HepG2 (cell line): ENCODE data around the gene GLDN.
A peak's percentile ranks its signal among the peaks of the same experiment; 100 is the strongest.

Source experiments
- CBFB ChIP-seq: sonication (generic); formaldehyde crosslinking; IDR thresholded peaks from 2 replicates; pipeline ENCODE4 v1.4.0; 2020; ENCODE audit warnings: missing genetic modification reagents
- FOXJ3 ChIP-seq: sonication (generic); formaldehyde crosslinking; IDR thresholded peaks from 2 replicates; pipeline ENCODE4 v1.4.0; 2020; ENCODE audit warnings: missing genetic modification reagents, mild to moderate bottlenecking, borderline replicate concordance
- POLR2AphosphoS5 ChIP-seq: IDR thresholded peaks from 2 replicates; pipeline ENCODE4 v1.6.1; 2012; ENCODE audit warnings: low read depth, low read length
- SNAI1 ChIP-seq: sonication (generic); formaldehyde crosslinking; IDR thresholded peaks from 2 replicates; pipeline ENCODE4 v1.5.0; 2020; ENCODE audit warnings: mild to moderate bottlenecking, missing genetic modification reagents, borderline replicate concordance
- SP2 ChIP-seq: sonication (generic); formaldehyde crosslinking; IDR thresholded peaks from 2 replicates; pipeline ENCODE4 v1.5.1; 2020; ENCODE audit warnings: mild to moderate bottlenecking, missing genetic modification reagents
- UBTF ChIP-seq: sonication (generic); formaldehyde crosslinking; IDR thresholded peaks from 2 replicates; pipeline ENCODE4 v1.4.0; 2020; ENCODE audit warnings: mild to moderate bottlenecking, missing genetic modification reagents
- ZBTB33 ChIP-seq: sonication (generic); formaldehyde crosslinking; IDR thresholded peaks from 2 replicates; pipeline ENCODE4 v1.4.0; 2020; ENCODE audit warnings: missing genetic modification reagents
- ZFP82 ChIP-seq: sonication (generic); formaldehyde crosslinking; IDR thresholded peaks from 2 replicates; pipeline ENCODE4 v1.5.1; 2020; ENCODE audit warnings: mild to moderate bottlenecking, missing genetic modification reagents, borderline replicate concordance
- ZNF407 ChIP-seq: sonication (generic); formaldehyde crosslinking; IDR thresholded peaks from one replicate; pipeline ENCODE4 v1.5.1; 2020; ENCODE audit warnings: mild to moderate bottlenecking, missing genetic modification reagents; ENCODE audit errors: not compliant biosample characterization
- ZNF556 ChIP-seq: sonication (generic); formaldehyde crosslinking; IDR thresholded peaks from 2 replicates; pipeline ENCODE4 v1.4.0; 2020; ENCODE audit warnings: mild to moderate bottlenecking, missing genetic modification reagents, borderline replicate concordance
- ZNF557 ChIP-seq: sonication (generic); formaldehyde crosslinking; IDR thresholded peaks from 2 replicates; pipeline ENCODE4 v1.4.0; 2020; ENCODE audit warnings: missing genetic modification reagents
- ZNF563 ChIP-seq: sonication (generic); formaldehyde crosslinking; IDR thresholded peaks from 2 replicates; pipeline ENCODE4 v1.8.0; 2022; ENCODE audit warnings: mild to moderate bottlenecking, moderate library complexity, missing genetic modification reagents
- ZNF75D ChIP-seq: sonication (generic); formaldehyde crosslinking; IDR thresholded peaks from 2 replicates; pipeline ENCODE4 v1.8.1; 2023; ENCODE audit warnings: missing genetic modification reagents, mild to moderate bottlenecking, borderline replicate concordance
- TF ChIP-seq, protein P1 (sequence below): sonication (generic); formaldehyde crosslinking; IDR thresholded peaks from 2 replicates; pipeline ENCODE4 v1.4.0; 2020; ENCODE audit warnings: missing genetic modification reagents, mild to moderate bottlenecking, borderline replicate concordance

GRCh38 chr15:51318382-51319150 is 22.9 kb upstream of the GLDN start:
- no peak for TF ChIP-seq UBTF (CRISPR knock-in tag)
- TF ChIP-seq FOXJ3 = peak; percentile 71
- TF ChIP-seq ZNF407 (CRISPR knock-in tag) = no peak
- no peak for TF ChIP-seq ZBTB33
- TF ChIP-seq ZNF557 (CRISPR knock-in tag) = 0 out of 2 replicates have a peak, but pooled peaks have one; percentile 23
- no peak; the same call in 1 of the 2 replicates for TF ChIP-seq POLR2AphosphoS5
- no peak for TF ChIP-seq SNAI1
- TF ChIP-seq CBFB (CRISPR knock-in tag) = no peak
- no peak for TF ChIP-seq ZNF75D (CRISPR knock-in tag)
- TF ChIP-seq ZNF563 (CRISPR knock-in tag) = peak; percentile 33; the same call in 1 of the 2 replicates
- peak; percentile 73; the same call in 1 of the 2 replicates for TF ChIP-seq ZNF556 (CRISPR knock-in tag)
- no peak for TF ChIP-seq SP2
- TF ChIP-seq, protein P1, sequence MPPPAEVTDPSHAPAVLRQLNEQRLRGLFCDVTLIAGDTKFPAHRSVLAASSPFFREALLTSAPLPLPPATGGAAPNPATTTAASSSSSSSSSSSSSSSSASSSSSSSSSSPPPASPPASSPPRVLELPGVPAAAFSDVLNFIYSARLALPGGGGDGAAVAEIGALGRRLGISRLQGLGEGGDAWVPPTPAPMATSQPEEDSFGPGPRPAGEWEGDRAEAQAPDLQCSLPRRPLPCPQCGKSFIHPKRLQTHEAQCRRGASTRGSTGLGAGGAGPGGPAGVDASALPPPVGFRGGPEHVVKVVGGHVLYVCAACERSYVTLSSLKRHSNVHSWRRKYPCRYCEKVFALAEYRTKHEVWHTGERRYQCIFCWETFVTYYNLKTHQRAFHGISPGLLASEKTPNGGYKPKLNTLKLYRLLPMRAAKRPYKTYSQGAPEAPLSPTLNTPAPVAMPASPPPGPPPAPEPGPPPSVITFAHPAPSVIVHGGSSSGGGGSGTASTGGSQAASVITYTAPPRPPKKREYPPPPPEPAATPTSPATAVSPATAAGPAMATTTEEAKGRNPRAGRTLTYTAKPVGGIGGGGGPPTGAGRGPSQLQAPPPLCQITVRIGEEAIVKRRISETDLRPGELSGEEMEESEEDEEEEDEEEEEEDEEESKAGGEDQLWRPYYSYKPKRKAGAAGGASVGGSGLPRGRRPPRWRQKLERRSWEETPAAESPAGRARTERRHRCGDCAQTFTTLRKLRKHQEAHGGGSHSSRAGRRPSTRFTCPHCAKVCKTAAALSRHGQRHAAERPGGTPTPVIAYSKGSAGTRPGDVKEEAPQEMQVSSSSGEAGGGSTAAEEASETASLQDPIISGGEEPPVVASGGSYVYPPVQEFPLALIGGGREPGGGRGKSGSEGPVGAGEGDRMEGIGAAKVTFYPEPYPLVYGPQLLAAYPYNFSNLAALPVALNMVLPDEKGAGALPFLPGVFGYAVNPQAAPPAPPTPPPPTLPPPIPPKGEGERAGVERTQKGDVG (CRISPR knock-in tag) = no peak
- TF ChIP-seq ZFP82 = no peak
